K562 (cell line): ENCODE results near the gene CHST2. TPM values are rescaled to one million over a fixed set of nuclear protein-coding genes. Genes with fewer than 3 reads are reported as not detected.

Experiments
- ATF7 ChIP-seq: fragments of 450-650 bp; IDR thresholded peaks from 2 replicates; pipeline ENCODE4 v1.7.1; 2014; ENCODE audit warnings: mild to moderate bottlenecking, moderate library complexity
- CEBPB ChIP-seq: fragments of 450-650 bp; IDR thresholded peaks from 2 replicates; pipeline ENCODE4 v1.6.1; 2016; ENCODE audit warnings: missing genetic modification characterization, missing compliant biosample characterization
- MNT ChIP-seq, 2 experiments: fragments of 450-650 bp; conservative IDR thresholded peaks; 2 replicates each; pipeline ENCODE4 v1.6.1; 2017; ENCODE audit warnings: mild to moderate bottlenecking in 2 of 2, moderate library complexity in 2 of 2
- NFRKB ChIP-seq: fragments of 450-650 bp; IDR thresholded peaks from 2 replicates; pipeline ENCODE4 v1.6.1; 2016; ENCODE audit warnings: low read depth
- POLR2AphosphoS2 ChIP-seq: IDR thresholded peaks from 2 replicates; pipeline ENCODE4 v1.6.1; 2012; ENCODE audit warnings: low read length, improper control_type of control experiment
- POLR2AphosphoS5 ChIP-seq: IDR thresholded peaks from 2 replicates; pipeline ENCODE4 v1.6.1; 2011; ENCODE audit warnings: mild to moderate bottlenecking, low read depth, low read length, moderate library complexity; ENCODE audit not compliant: control insufficient read depth, insufficient read depth
- SMAD3 ChIP-seq: fragments of 450-650 bp; formaldehyde crosslinking; conservative IDR thresholded peaks from 2 replicates; pipeline ENCODE4 v1.4.0; 2020; ENCODE audit warnings: mild to moderate bottlenecking
- SNRNP70 ChIP-seq: fragments of 200-400 bp; formaldehyde crosslinking; optimal IDR thresholded peaks from 2 replicates; pipeline ENCODE3; 2017; ENCODE audit warnings: low read depth, low read length
- TEAD4 ChIP-seq, 2 experiments: sonication (generic) in 1 of 2; formaldehyde crosslinking in 1 of 2; IDR thresholded peaks; 2 replicates each; pipeline versions ENCODE4 v1.6.1 to v1.8.0; 2012 to 2022; ENCODE audit warnings: borderline replicate concordance in 1 of 2, inconsistent platforms in 1 of 2, low read length in 1 of 2, mild to moderate bottlenecking in 1 of 2, missing genetic modification reagents in 1 of 2
- TRIM24 ChIP-seq, 2 experiments: fragments of 450-650 bp; IDR thresholded peaks; 2 replicates each; pipeline ENCODE4 v1.6.1; 2016
- ZNF143 ChIP-seq: sonication (generic); formaldehyde crosslinking; IDR thresholded peaks from 2 replicates; pipeline ENCODE4 v1.9.0; 2022; ENCODE audit warnings: mild to moderate bottlenecking, missing genetic modification reagents
- ZNF165 ChIP-seq: fragments of 250-450 bp; sonication (Bioruptor Pico); IDR thresholded peaks from 2 replicates; pipeline ENCODE4 v1.4.0; 2020; ENCODE audit warnings: borderline replicate concordance
- ZNF695 ChIP-seq: fragments of 450-650 bp; formaldehyde crosslinking; IDR thresholded peaks from 2 replicates; pipeline ENCODE4 v1.4.0; 2020; ENCODE audit warnings: mild to moderate bottlenecking, moderate library complexity
- polyA plus RNA-seq, 8 experiments: library from polyadenylated mRNA; depleted of rRNA in 4 of 8; stranded (reverse) in 5 of 8; unstranded in 3 of 8; fragments of >200 nt; fragmentation: Nextera tagmentation in 2 of 8; fragmentation: Illumina TruSeq in 1 of 8; extraction: Ambion mirVana in 2 of 8; extraction: Trizol in 1 of 8; gene quantifications; 2 replicates each; pipeline versions ENCODE4 v1.2.1 to v1.2.3, GENCODE V29; 2011 to 2014; ENCODE audit warnings: inconsistent platforms in 1 of 8, missing spikeins in 1 of 8
- total RNA-seq, 7 experiments: library from RNA; depleted of rRNA in 6 of 7; stranded (reverse); fragments of >200 nt in 6 of 7; fragmentation: Illumina TruSeq in 2 of 7; extraction: Trizol in 2 of 7; gene quantifications; 2 replicates each; pipeline versions ENCODE4 v1.2.1 to v1.2.3, GENCODE V29; 2011 to 2021; ENCODE audit warnings: low replicate concordance in 1 of 7
- TF ChIP-seq, protein P1 (sequence below): fragments of 450-650 bp; IDR thresholded peaks from 2 replicates; pipeline ENCODE4 v1.6.1; 2018; ENCODE audit not compliant: partially characterized antibody
- TF ChIP-seq, protein P2 (sequence below): fragments of 250-450 bp; sonication (Bioruptor Pico); IDR thresholded peaks from 2 replicates; pipeline ENCODE4 v1.4.0; 2020; ENCODE audit warnings: mild to moderate bottlenecking, moderate library complexity, borderline replicate concordance
- TF ChIP-seq, protein P3 (sequence below): fragments of 450-650 bp; IDR thresholded peaks from one replicate; pipeline ENCODE4 v1.6.1; 2018; ENCODE audit warnings: mild to moderate bottlenecking, moderate library complexity; ENCODE audit not compliant: partially characterized antibody

Gene CHST2
- total and polyA plus RNA-seq, 9 of the 15 experiments (the other 6 are each of a cell fraction or from before 2014, with no cell fraction given), result 3.4 to 60.3 (median 13.9) TPM

GRCh38 chr3:143167969-143168854 lies 48.6 kb downstream of the CHST2 start (continued):
- no peak for TF ChIP-seq ATF7
- TF ChIP-seq MNT (conservative IDR thresholded peaks at IDR 0.05), result 0 out of 4 replicates have a peak, but pooled peaks of 1 of the 2 experiments have one; percentile 19
- TF ChIP-seq, protein P1, sequence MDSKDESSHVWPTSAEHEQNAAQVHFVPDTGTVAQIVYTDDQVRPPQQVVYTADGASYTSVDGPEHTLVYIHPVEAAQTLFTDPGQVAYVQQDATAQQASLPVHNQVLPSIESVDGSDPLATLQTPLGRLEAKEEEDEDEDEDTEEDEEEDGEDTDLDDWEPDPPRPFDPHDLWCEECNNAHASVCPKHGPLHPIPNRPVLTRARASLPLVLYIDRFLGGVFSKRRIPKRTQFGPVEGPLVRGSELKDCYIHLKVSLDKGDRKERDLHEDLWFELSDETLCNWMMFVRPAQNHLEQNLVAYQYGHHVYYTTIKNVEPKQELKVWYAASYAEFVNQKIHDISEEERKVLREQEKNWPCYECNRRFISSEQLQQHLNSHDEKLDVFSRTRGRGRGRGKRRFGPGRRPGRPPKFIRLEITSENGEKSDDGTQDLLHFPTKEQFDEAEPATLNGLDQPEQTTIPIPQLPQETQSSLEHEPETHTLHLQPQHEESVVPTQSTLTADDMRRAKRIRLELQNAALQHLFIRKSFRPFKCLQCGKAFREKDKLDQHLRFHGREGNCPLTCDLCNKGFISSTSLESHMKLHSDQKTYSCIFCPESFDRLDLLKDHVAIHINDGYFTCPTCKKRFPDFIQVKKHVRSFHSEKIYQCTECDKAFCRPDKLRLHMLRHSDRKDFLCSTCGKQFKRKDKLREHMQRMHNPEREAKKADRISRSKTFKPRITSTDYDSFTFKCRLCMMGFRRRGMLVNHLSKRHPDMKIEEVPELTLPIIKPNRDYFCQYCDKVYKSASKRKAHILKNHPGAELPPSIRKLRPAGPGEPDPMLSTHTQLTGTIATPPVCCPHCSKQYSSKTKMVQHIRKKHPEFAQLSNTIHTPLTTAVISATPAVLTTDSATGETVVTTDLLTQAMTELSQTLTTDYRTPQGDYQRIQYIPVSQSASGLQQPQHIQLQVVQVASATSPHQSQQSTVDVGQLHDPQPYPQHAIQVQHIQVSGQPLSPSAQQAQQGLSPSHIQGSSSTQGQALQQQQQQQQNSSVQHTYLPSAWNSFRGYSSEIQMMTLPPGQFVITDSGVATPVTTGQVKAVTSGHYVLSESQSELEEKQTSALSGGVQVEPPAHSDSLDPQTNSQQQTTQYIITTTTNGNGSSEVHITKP, result peak; percentile 16
- TF ChIP-seq ZNF143 (CRISPR knock-in tag), result no peak
- no peak for TF ChIP-seq CEBPB (tag)
- TF ChIP-seq, protein P2, sequence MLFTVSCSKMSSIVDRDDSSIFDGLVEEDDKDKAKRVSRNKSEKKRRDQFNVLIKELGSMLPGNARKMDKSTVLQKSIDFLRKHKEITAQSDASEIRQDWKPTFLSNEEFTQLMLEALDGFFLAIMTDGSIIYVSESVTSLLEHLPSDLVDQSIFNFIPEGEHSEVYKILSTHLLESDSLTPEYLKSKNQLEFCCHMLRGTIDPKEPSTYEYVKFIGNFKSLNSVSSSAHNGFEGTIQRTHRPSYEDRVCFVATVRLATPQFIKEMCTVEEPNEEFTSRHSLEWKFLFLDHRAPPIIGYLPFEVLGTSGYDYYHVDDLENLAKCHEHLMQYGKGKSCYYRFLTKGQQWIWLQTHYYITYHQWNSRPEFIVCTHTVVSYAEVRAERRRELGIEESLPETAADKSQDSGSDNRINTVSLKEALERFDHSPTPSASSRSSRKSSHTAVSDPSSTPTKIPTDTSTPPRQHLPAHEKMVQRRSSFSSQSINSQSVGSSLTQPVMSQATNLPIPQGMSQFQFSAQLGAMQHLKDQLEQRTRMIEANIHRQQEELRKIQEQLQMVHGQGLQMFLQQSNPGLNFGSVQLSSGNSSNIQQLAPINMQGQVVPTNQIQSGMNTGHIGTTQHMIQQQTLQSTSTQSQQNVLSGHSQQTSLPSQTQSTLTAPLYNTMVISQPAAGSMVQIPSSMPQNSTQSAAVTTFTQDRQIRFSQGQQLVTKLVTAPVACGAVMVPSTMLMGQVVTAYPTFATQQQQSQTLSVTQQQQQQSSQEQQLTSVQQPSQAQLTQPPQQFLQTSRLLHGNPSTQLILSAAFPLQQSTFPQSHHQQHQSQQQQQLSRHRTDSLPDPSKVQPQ (CRISPR knock-in tag), result no peak
- no peak for TF ChIP-seq POLR2AphosphoS2
- TF ChIP-seq TRIM24 (IDR thresholded peaks at IDR 0.05), result peak; percentile 57 to 65; a peak in 3 of 4 replicates
- peak; percentile 29; the same call in 1 of the 2 replicates for TF ChIP-seq NFRKB
- TF ChIP-seq SMAD3 (CRISPR knock-in tag), result no peak
- no peak for TF ChIP-seq SNRNP70
- TF ChIP-seq POLR2AphosphoS5, result peak; percentile 78; the same call in 1 of the 2 replicates
- TF ChIP-seq, protein P3, sequence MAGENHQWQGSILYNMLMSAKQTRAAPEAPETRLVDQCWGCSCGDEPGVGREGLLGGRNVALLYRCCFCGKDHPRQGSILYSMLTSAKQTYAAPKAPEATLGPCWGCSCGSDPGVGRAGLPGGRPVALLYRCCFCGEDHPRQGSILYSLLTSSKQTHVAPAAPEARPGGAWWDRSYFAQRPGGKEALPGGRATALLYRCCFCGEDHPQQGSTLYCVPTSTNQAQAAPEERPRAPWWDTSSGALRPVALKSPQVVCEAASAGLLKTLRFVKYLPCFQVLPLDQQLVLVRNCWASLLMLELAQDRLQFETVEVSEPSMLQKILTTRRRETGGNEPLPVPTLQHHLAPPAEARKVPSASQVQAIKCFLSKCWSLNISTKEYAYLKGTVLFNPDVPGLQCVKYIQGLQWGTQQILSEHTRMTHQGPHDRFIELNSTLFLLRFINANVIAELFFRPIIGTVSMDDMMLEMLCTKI, result no peak
- TF ChIP-seq TEAD4 (IDR thresholded peaks at IDR 0.05; ENCODE audit: low read length), result peak; percentile 94
- no peak for TF ChIP-seq TEAD4 (CRISPR knock-in tag; IDR thresholded peaks at IDR 0.05; ENCODE audit: borderline replicate concordance)
- no peak for TF ChIP-seq ZNF165 (CRISPR knock-in tag)
- TF ChIP-seq ZNF695 (CRISPR knock-in tag), result no peak
